DOHH2 (cell line): Measurements from ENCODE around the gene TMEM273.

Experiments used
- EZH2phosphoT487 ChIP-seq: fragments of 200-600 bp; sonication (generic); IDR thresholded peaks from 2 replicates; pipeline ENCODE4 v1.6.1; 2017; ENCODE audit warnings: borderline replicate concordance, mild to moderate bottlenecking, antibody characterized with exemption, low read length, moderate library complexity, mixed read lengths
- TF ChIP-seq, protein P1 (sequence below): fragments of 200-600 bp; sonication (generic); IDR thresholded peaks from one replicate; pipeline ENCODE4 v1.5.1; 2014; ENCODE audit warnings: antibody characterized with exemption, mild to moderate bottlenecking, low read depth, low read length; ENCODE audit not compliant: poor library complexity, severe bottlenecking

DNA sequence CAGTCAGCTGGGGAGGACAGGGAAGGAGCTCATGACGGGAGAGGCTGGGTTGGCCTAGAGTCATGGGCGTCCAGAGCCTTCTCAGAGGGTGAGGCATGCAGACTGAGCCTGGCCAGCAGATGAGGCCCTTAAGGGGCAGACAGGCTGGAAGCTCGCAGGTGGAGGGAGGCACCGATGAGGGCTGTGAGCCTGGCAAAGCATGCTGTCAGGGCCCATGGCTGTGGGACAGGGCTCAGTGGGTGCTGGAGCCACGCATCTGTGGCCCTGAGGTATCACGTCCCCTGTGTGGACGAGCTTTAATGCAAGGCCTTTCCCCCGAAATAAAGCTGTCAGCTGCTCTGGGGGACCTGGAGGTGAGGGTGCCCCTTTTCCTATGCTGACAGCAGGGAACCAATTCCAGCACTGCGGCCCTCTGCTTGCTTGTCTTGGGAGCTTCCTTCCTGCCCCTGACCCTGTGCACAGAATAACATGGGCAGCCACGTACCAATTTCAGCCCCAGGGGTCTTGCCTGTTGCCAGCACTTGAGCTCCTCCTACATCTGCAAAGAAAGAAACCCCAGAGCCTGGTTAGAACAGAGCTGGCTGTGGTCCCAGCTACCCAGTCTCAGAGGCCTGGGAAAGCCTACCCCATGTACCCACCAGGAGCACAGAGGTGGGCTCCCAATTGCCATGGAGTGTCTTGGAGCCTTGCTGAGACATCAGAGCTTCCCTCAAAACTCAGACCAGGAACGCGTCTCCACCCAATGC, 20.6 kb downstream of the TMEM273 start:
- TF ChIP-seq EZH2phosphoT487, result no peak
- TF ChIP-seq, protein P1, sequence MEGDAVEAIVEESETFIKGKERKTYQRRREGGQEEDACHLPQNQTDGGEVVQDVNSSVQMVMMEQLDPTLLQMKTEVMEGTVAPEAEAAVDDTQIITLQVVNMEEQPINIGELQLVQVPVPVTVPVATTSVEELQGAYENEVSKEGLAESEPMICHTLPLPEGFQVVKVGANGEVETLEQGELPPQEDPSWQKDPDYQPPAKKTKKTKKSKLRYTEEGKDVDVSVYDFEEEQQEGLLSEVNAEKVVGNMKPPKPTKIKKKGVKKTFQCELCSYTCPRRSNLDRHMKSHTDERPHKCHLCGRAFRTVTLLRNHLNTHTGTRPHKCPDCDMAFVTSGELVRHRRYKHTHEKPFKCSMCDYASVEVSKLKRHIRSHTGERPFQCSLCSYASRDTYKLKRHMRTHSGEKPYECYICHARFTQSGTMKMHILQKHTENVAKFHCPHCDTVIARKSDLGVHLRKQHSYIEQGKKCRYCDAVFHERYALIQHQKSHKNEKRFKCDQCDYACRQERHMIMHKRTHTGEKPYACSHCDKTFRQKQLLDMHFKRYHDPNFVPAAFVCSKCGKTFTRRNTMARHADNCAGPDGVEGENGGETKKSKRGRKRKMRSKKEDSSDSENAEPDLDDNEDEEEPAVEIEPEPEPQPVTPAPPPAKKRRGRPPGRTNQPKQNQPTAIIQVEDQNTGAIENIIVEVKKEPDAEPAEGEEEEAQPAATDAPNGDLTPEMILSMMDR, result no peak
